Esophagus muscularis mucosa (tissue), 2 donors: Measurements from ENCODE around the gene KAT2B.

Source experiments
- EP300 ChIP-seq: sonication (generic); formaldehyde crosslinking; IDR thresholded peaks from one replicate; pipeline ENCODE4 v1.6.1; 2017; ENCODE audit warnings: antibody characterized with exemption
- POLR2A ChIP-seq: fragments of 450-650 bp; IDR thresholded peaks from one replicate; pipeline ENCODE4 v1.6.1; 2017; ENCODE audit warnings: antibody characterized with exemption, moderate library complexity, mild to moderate bottlenecking, low read depth

GRCh38 chr3:20047976-20048883, 8.0 kb downstream of the KAT2B start:
- no peak for TF ChIP-seq POLR2A
- no peak for TF ChIP-seq EP300
